ENCODE measurements around the gene TGFBR3L. TPM values are rescaled to one million over a fixed set of nuclear protein-coding genes. Genes with fewer than 3 reads are reported as not detected.
A peak's percentile ranks its signal among the peaks of the same experiment; 100 is the strongest.

Gene TGFBR3L
- total RNA-seq, 2 experiments from 2014 or later, result 0.13 to 0.61 TPM

GRCh38 chr19:7869910-7870511 lies 44.6 kb upstream of the TGFBR3L start:
- CTCF ChIA-PET (ENCODE audit: unreplicated experiment), result interaction anchor here (0.6 to 1.8 kb wide), 7 partner anchors 12 to 66 kb away, joined by 3 to 6 read pairs (median 3); no protein-coding TSS in a partner anchor
- POLR2A ChIA-PET, result no interaction called here
- intact Hi-C loops (cut with micrococcal nuclease; ENCODE audit: unreplicated experiment), result loop anchor here (1.0 to 2.0 kb wide), 2 partner anchors 8 to 51 kb away; partner anchors contain the start of gene SNAPC2
- Histone ChIP-seq H3K27ac (ENCODE audit: low read depth, low read length, poor library complexity, severe bottlenecking) (no peak overlapping the region), H3K36me3 (ENCODE audit: insufficient read depth, low read length) (no peaks in the 10 kb centered on the region), H3K9me2 (ENCODE audit: insufficient read depth, low read length) (no peaks in the 10 kb centered on the region), H3K4me2 (ENCODE audit: low read length) (peak overlapping the region; percentile 84), H4K20me1 (ENCODE audit: insufficient read depth, low read length) (no peaks in the 10 kb centered on the region), H3K79me2 (ENCODE audit: insufficient read depth, low read depth, low read length) (no peaks in the 10 kb centered on the region), H3K9me3 (ENCODE audit: low read length) (no peaks in the 10 kb centered on the region), H2AFZ (ENCODE audit: low read length) (no peak overlapping the region), H3K4me1 (ENCODE audit: insufficient read depth, low read length, poor library complexity, severe bottlenecking) (peaks cover 40% of the 10 kb centered on the region), H3K4me3 (ENCODE audit: low read depth, low read length, poor library complexity, severe bottlenecking) (peak overlapping the region; percentile 65)
- DNase-seq (ENCODE audit: low spot score), result peak; percentile 89
- BruUV-seq (replicated peaks), result no TSS peak
- TF ChIP-seq EZH2phosphoT487 (IDR thresholded peaks at IDR 0.05; ENCODE audit: borderline replicate concordance, low read depth, low read length) (no peak), CTCF (conservative IDR thresholded peaks at IDR 0.05; ENCODE audit: low read length) (no peak)

- no peaks in the 10 kb centered on the region for H3K36me3 ChIP-seq (ENCODE audit: insufficient read depth, low read length)
- H3K27ac ChIP-seq (ENCODE audit: low read depth, low read length, poor library complexity, severe bottlenecking), result peak overlapping the region; percentile 39
- ChIA-PET CTCF (ENCODE audit: unreplicated experiment) (interaction anchor here (0.6 kb wide), 1 partner anchor 50 kb away, joined by 3 read pairs; no protein-coding TSS in a partner anchor), POLR2A (no interaction called here)
- H3K9me2 ChIP-seq (ENCODE audit: insufficient read depth, low read length), result no peaks in the 10 kb centered on the region
- TF ChIP-seq CTCF (conservative IDR thresholded peaks at IDR 0.05; ENCODE audit: low read length) (no peak), EZH2phosphoT487 (IDR thresholded peaks at IDR 0.05; ENCODE audit: borderline replicate concordance, low read depth, low read length) (no peak)
- H4K20me1 ChIP-seq (ENCODE audit: insufficient read depth, low read length), result no peaks in the 10 kb centered on the region
- H2AFZ ChIP-seq (ENCODE audit: low read length), result peak overlapping the region; percentile 19; the same call in 1 of the 2 replicates
- H3K9me3 ChIP-seq (ENCODE audit: low read length), result no peaks in the 10 kb centered on the region
- no TSS peak for BruUV-seq (replicated peaks)
- peak overlapping the region; percentile 39 for H3K4me2 ChIP-seq (ENCODE audit: low read length)
- no peaks in the 10 kb centered on the region for H3K79me2 ChIP-seq (ENCODE audit: insufficient read depth, low read depth, low read length)
- no peak overlapping the region for H3K4me3 ChIP-seq (ENCODE audit: low read depth, low read length, poor library complexity, severe bottlenecking)
- DNase-seq (ENCODE audit: low spot score), result peak; percentile 94
- intact Hi-C loops (cut with micrococcal nuclease; ENCODE audit: unreplicated experiment), result loop anchor here (1.0 to 2.0 kb wide), 2 partner anchors 9 to 50 kb away; partner anchors contain the start of gene SNAPC2
- peaks cover 40% of the 10 kb centered on the region for H3K4me1 ChIP-seq (ENCODE audit: insufficient read depth, low read length, poor library complexity, severe bottlenecking)
These were observed 43.8 kb upstream of the TGFBR3L start for GRCh38 chr19:7870571-7871436.

Data from OCI-LY7 (cell line).